HEK293 (cell line): ENCODE data around the gene PLPPR2.

ENCODE experiments used
- ELK4 ChIP-seq: IDR thresholded peaks from 2 replicates; pipeline ENCODE4 v1.6.1; 2011; ENCODE audit warnings: mild to moderate bottlenecking, low read depth, low read length, borderline replicate concordance
- GLIS1 ChIP-seq: fragments of 450-650 bp; formaldehyde crosslinking; IDR thresholded peaks from 2 replicates; pipeline ENCODE4 v1.5.1; 2016; ENCODE audit warnings: missing biosample characterization, missing genetic modification characterization
- IKZF3 ChIP-seq: fragments of 450-650 bp; IDR thresholded peaks from 2 replicates; pipeline ENCODE4 v1.5.0; 2018; ENCODE audit warnings: missing biosample characterization, mild to moderate bottlenecking, missing genetic modification characterization, moderate library complexity
- OSR2 ChIP-seq: fragments of 450-650 bp; formaldehyde crosslinking; IDR thresholded peaks from 2 replicates; pipeline ENCODE4 v1.5.1; 2016; ENCODE audit warnings: missing biosample characterization, missing genetic modification characterization
- PRDM6 ChIP-seq: fragments of 450-650 bp; formaldehyde crosslinking; IDR thresholded peaks from 2 replicates; pipeline ENCODE4 v1.5.1; 2017; ENCODE audit warnings: missing biosample characterization, missing genetic modification characterization
- REPIN1 ChIP-seq: fragments of 450-650 bp; formaldehyde crosslinking; IDR thresholded peaks from 2 replicates; pipeline ENCODE4 v1.5.1; 2017; ENCODE audit warnings: missing biosample characterization, missing genetic modification characterization, low read depth
- SCRT2 ChIP-seq: fragments of 450-650 bp; formaldehyde crosslinking; IDR thresholded peaks from 2 replicates; pipeline ENCODE4 v1.5.1; 2016; ENCODE audit warnings: missing biosample characterization, missing genetic modification characterization
- SP3 ChIP-seq: fragments of 450-650 bp; formaldehyde crosslinking; IDR thresholded peaks from 2 replicates; pipeline ENCODE4 v1.5.1; 2016; ENCODE audit warnings: missing biosample characterization, missing genetic modification characterization
- SP7 ChIP-seq: fragments of 450-650 bp; formaldehyde crosslinking; IDR thresholded peaks from 2 replicates; pipeline ENCODE4 v1.5.1; 2016; ENCODE audit warnings: missing biosample characterization, missing genetic modification characterization
- ZBTB17 ChIP-seq: fragments of 450-650 bp; formaldehyde crosslinking; IDR thresholded peaks from 2 replicates; pipeline ENCODE4 v1.5.1; 2016; ENCODE audit warnings: missing biosample characterization, missing genetic modification characterization
- ZFHX2 ChIP-seq: fragments of 450-650 bp; formaldehyde crosslinking; conservative IDR thresholded peaks from 2 replicates; pipeline ENCODE4 v1.5.1; 2016; ENCODE audit warnings: missing biosample characterization, missing genetic modification characterization
- ZFP69B ChIP-seq: fragments of 450-650 bp; formaldehyde crosslinking; IDR thresholded peaks from 2 replicates; pipeline ENCODE4 v1.5.1; 2016; ENCODE audit warnings: missing biosample characterization, missing genetic modification characterization
- ZNF138 ChIP-seq: fragments of 450-650 bp; formaldehyde crosslinking; IDR thresholded peaks from 2 replicates; pipeline ENCODE4 v1.5.1; 2016; ENCODE audit warnings: missing biosample characterization, missing genetic modification characterization, borderline replicate concordance
- ZNF18 ChIP-seq: fragments of 450-650 bp; formaldehyde crosslinking; IDR thresholded peaks from 2 replicates; pipeline ENCODE4 v1.5.1; 2016; ENCODE audit warnings: missing biosample characterization, missing genetic modification characterization
- ZNF19 ChIP-seq: fragments of 450-650 bp; formaldehyde crosslinking; IDR thresholded peaks from 2 replicates; pipeline ENCODE4; 2016; ENCODE audit warnings: missing biosample characterization, missing genetic modification characterization, low read depth
- ZNF211 ChIP-seq: fragments of 450-650 bp; formaldehyde crosslinking; IDR thresholded peaks from 2 replicates; pipeline ENCODE4 v1.5.1; 2016; ENCODE audit warnings: low read depth, missing biosample characterization, missing genetic modification characterization
- ZNF266 ChIP-seq: fragments of 450-650 bp; formaldehyde crosslinking; IDR thresholded peaks from 2 replicates; pipeline ENCODE4 v1.5.1; 2016; ENCODE audit warnings: missing biosample characterization, missing genetic modification characterization, low read depth
- ZNF398 ChIP-seq: fragments of 450-650 bp; formaldehyde crosslinking; IDR thresholded peaks from 2 replicates; pipeline ENCODE4 v1.5.1; 2017; ENCODE audit warnings: missing biosample characterization, missing genetic modification characterization
- ZNF544 ChIP-seq: fragments of 450-650 bp; formaldehyde crosslinking; IDR thresholded peaks from 2 replicates; pipeline ENCODE4 v1.5.0; 2017; ENCODE audit warnings: missing biosample characterization, missing genetic modification characterization
- ZNF76 ChIP-seq: fragments of 450-650 bp; formaldehyde crosslinking; IDR thresholded peaks from 2 replicates; pipeline ENCODE4; 2016; ENCODE audit warnings: low read depth, missing biosample characterization, missing genetic modification characterization, borderline replicate concordance
- ZNF777 ChIP-seq: fragments of 450-650 bp; formaldehyde crosslinking; IDR thresholded peaks from 2 replicates; pipeline ENCODE4 v1.5.1; 2017; ENCODE audit warnings: missing biosample characterization, missing genetic modification characterization, borderline replicate concordance
- ZNF837 ChIP-seq: fragments of 450-650 bp; formaldehyde crosslinking; IDR thresholded peaks from 2 replicates; pipeline ENCODE4 v1.5.1; 2016; ENCODE audit warnings: missing biosample characterization, missing genetic modification characterization
- TF ChIP-seq, protein P1 (sequence below): fragments of 450-650 bp; formaldehyde crosslinking; IDR thresholded peaks from 2 replicates; pipeline ENCODE4 v1.5.1; 2016; ENCODE audit warnings: missing biosample characterization, missing genetic modification characterization
- TF ChIP-seq, protein P2 (sequence below): fragments of 450-650 bp; formaldehyde crosslinking; IDR thresholded peaks from 2 replicates; pipeline ENCODE4 v1.5.1; 2017; ENCODE audit warnings: missing biosample characterization, missing genetic modification characterization
- TF ChIP-seq, protein P3 (sequence below): fragments of 450-650 bp; formaldehyde crosslinking; conservative IDR thresholded peaks from 2 replicates; pipeline ENCODE4 v1.5.1; 2016; ENCODE audit warnings: low read depth, missing biosample characterization, missing genetic modification characterization

Gene PLPPR2

DNA sequence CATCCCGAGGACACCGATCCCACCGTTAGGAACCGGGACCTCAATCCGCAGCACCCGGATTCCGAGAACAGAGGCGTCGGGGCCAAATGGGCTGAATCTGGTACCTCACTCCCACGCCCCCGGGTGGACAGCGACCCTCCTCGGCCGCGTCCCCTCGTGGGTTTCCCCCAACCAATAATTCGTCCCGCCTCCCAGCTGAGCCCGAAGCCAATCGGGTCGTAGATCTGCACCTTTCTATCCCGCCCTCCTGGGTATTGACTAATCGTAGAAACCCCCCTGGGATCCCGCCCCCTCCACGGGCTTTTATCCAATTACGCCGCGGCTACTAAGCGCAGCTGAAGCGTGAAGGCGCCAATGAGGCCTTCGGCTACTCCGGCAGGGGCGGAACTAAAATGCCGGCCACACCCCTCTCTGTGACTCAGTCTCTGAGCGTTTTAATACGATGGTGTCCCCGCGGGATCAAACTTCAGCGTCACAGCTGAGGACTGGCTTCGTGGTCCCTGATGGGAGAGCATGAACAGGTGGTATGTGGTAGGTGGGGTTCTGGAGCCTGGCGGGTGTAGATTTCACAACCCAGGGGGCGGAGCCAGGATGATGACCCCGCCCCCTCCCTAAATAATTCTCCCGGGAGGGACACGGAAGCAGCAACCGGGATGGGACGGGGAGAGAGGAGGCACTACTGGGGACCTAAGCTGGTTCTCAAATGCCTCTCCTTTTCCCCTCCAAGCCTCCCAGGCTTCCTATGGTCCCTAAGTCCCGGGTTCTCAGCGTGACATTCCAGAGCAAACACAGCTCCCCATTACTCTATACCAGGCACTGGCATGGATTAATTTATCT lies 8.9 kb upstream of the PLPPR2 start, which contains the start of the genes CCDC159 and TMEM205 (continued):
- no peak for TF ChIP-seq ZNF18 (tag by site-specific recombination)
- TF ChIP-seq ZNF777 (tag by site-specific recombination) = no peak
- TF ChIP-seq ZNF211 (tag by site-specific recombination) = no peak
- peak; percentile 94 for TF ChIP-seq IKZF3 (tag by site-specific recombination)
- TF ChIP-seq ZNF266 (tag by site-specific recombination) = no peak
- no peak; the same call in 1 of the 2 replicates for TF ChIP-seq ZNF76
- TF ChIP-seq, protein P1, sequence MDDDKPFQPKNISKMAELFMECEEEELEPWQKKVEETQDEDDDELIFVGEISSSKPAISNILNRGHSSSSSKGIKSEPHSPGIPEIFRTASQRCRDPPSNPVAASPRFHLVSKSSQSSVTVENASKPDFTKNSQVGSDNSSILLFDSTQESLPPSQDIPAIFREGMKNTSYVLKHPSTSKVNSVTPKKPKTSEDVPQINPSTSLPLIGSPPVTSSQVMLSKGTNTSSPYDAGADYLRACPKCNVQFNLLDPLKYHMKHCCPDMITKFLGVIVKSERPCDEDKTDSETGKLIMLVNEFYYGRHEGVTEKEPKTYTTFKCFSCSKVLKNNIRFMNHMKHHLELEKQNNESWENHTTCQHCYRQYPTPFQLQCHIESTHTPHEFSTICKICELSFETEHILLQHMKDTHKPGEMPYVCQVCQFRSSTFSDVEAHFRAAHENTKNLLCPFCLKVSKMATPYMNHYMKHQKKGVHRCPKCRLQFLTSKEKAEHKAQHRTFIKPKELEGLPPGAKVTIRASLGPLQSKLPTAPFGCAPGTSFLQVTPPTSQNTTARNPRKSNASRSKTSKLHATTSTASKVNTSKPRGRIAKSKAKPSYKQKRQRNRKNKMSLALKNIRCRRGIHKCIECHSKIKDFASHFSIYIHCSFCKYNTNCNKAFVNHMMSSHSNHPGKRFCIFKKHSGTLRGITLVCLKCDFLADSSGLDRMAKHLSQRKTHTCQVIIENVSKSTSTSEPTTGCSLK = no peak
- peak; percentile 77 for TF ChIP-seq OSR2 (tag by site-specific recombination)
- TF ChIP-seq ZNF398 (tag by site-specific recombination) = peak; percentile 75
- TF ChIP-seq, protein P2, sequence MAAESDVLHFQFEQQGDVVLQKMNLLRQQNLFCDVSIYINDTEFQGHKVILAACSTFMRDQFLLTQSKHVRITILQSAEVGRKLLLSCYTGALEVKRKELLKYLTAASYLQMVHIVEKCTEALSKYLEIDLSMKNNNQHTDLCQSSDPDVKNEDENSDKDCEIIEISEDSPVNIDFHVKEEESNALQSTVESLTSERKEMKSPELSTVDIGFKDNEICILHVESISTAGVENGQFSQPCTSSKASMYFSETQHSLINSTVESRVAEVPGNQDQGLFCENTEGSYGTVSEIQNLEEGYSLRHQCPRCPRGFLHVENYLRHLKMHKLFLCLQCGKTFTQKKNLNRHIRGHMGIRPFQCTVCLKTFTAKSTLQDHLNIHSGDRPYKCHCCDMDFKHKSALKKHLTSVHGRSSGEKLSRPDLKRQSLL (tag by site-specific recombination) = peak; percentile 78; the same call in 1 of the 2 replicates
- TF ChIP-seq SCRT2 (tag by site-specific recombination) = peak; percentile 98
- no peak for TF ChIP-seq ZNF138
- TF ChIP-seq SP3 (tag by site-specific recombination) = peak; percentile 93
- no peak for TF ChIP-seq ELK4
- TF ChIP-seq ZBTB17 (tag by site-specific recombination) = peak; percentile 45; the same call in 1 of the 2 replicates
- peak; percentile 62 for TF ChIP-seq ZFHX2 (tag by site-specific recombination)
- peak; percentile 65 for TF ChIP-seq GLIS1 (tag by site-specific recombination)
- TF ChIP-seq ZNF837 = no peak
- no peak for TF ChIP-seq ZNF19 (tag by site-specific recombination)
- no peak for TF ChIP-seq ZNF544 (tag by site-specific recombination)
- TF ChIP-seq PRDM6 (tag by site-specific recombination) = no peak
- TF ChIP-seq REPIN1 (tag by site-specific recombination) = no peak
- TF ChIP-seq, protein P3, sequence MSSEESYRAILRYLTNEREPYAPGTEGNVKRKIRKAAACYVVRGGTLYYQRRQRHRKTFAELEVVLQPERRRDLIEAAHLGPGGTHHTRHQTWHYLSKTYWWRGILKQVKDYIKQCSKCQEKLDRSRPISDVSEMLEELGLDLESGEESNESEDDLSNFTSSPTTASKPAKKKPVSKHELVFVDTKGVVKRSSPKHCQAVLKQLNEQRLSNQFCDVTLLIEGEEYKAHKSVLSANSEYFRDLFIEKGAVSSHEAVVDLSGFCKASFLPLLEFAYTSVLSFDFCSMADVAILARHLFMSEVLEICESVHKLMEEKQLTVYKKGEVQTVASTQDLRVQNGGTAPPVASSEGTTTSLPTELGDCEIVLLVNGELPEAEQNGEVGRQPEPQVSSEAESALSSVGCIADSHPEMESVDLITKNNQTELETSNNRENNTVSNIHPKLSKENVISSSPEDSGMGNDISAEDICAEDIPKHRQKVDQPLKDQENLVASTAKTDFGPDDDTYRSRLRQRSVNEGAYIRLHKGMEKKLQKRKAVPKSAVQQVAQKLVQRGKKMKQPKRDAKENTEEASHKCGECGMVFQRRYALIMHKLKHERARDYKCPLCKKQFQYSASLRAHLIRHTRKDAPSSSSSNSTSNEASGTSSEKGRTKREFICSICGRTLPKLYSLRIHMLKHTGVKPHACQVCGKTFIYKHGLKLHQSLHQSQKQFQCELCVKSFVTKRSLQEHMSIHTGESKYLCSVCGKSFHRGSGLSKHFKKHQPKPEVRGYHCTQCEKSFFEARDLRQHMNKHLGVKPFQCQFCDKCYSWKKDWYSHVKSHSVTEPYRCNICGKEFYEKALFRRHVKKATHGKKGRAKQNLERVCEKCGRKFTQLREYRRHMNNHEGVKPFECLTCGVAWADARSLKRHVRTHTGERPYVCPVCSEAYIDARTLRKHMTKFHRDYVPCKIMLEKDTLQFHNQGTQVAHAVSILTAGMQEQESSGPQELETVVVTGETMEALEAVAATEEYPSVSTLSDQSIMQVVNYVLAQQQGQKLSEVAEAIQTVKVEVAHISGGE (tag by site-specific recombination) = 0 out of 2 replicates have a peak, but pooled peaks have one; percentile 47
- peak; percentile 40; the same call in 1 of the 2 replicates for TF ChIP-seq ZFP69B (tag by site-specific recombination)
- TF ChIP-seq SP7 = peak; percentile 66; the same call in 1 of the 2 replicates
